Osteoblast (primary cell): Measurements from ENCODE around the gene HSPA1A. TPM values are rescaled to one million over a fixed set of nuclear protein-coding genes. Genes with fewer than 3 reads are reported as not detected.
"Not testable (repeated sequence)": the region's sequence is repeated elsewhere in the genome, so short reads cannot be mapped to it uniquely, and the experiment has no call there.

Experiments used
- DNase-seq: peaks from one replicate; pipeline ENCODE4 v3.0.0; 2011; ENCODE audit warnings: low spot score, mixed read lengths; ENCODE audit not compliant: insufficient read length; ENCODE audit errors: missing footprints
- H2AFZ ChIP-seq: 2 replicates; pipeline ENCODE4 v1.6.0; 2011; ENCODE audit warnings: mild to moderate bottlenecking, low read length
- H3K27ac ChIP-seq: 2 replicates; pipeline ENCODE4 v1.5.1; 2011; ENCODE audit warnings: mild to moderate bottlenecking, low read depth, low read length, moderate library complexity
- H3K27me3 ChIP-seq: 2 replicates; pipeline ENCODE4 v1.6.0; 2012; ENCODE audit warnings: mild to moderate bottlenecking, control low read depth, inconsistent platforms, low read length, moderate library complexity; ENCODE audit not compliant: insufficient read depth
- H3K36me3 ChIP-seq: 2 replicates; pipeline ENCODE4 v1.5.1; 2011; ENCODE audit warnings: mild to moderate bottlenecking, low read length, control low read depth, moderate library complexity; ENCODE audit not compliant: insufficient read depth
- H3K4me1 ChIP-seq: 2 replicates; pipeline ENCODE4 v1.5.1; 2011; ENCODE audit warnings: mild to moderate bottlenecking, low read length, control low read depth, moderate library complexity; ENCODE audit not compliant: insufficient read depth
- H3K4me2 ChIP-seq: 2 replicates; pipeline ENCODE4 v1.6.0; 2011; ENCODE audit warnings: mild to moderate bottlenecking, low read length; ENCODE audit not compliant: insufficient read depth
- H3K4me3 ChIP-seq: fragments of 200-600 bp; sonication (generic); 3 replicates; pipeline ENCODE4 v1.5.1; 2012; ENCODE audit warnings: mild to moderate bottlenecking, low read length, inconsistent platforms; ENCODE audit not compliant: insufficient read depth
- H3K79me2 ChIP-seq: 2 replicates; pipeline ENCODE4 v1.6.0; 2012; ENCODE audit warnings: mild to moderate bottlenecking, low read length, control low read depth, inconsistent platforms; ENCODE audit not compliant: insufficient read depth
- H3K9me3 ChIP-seq: 2 replicates; pipeline ENCODE4 v1.5.1; 2011; ENCODE audit warnings: low read depth, low read length, control low read depth
- H4K20me1 ChIP-seq: 2 replicates; pipeline ENCODE4 v1.6.0; 2012; ENCODE audit warnings: mild to moderate bottlenecking, low read length, control low read depth; ENCODE audit not compliant: insufficient read depth
- total RNA-seq: library from RNA; depleted of rRNA; stranded (reverse); fragments of >200 nt; gene quantifications from 2 replicates; pipeline ENCODE4 v1.2.3, GENCODE V29; 2012
- TF ChIP-seq, protein P1 (sequence below): IDR thresholded peaks from 2 replicates; pipeline ENCODE4 v1.5.1; 2011; ENCODE audit warnings: mild to moderate bottlenecking, low read depth, low read length, moderate library complexity; ENCODE audit errors: extremely low read depth

The HSPA1A gene
- total RNA-seq, 1 donor, result 36.9 TPM

DNA sequence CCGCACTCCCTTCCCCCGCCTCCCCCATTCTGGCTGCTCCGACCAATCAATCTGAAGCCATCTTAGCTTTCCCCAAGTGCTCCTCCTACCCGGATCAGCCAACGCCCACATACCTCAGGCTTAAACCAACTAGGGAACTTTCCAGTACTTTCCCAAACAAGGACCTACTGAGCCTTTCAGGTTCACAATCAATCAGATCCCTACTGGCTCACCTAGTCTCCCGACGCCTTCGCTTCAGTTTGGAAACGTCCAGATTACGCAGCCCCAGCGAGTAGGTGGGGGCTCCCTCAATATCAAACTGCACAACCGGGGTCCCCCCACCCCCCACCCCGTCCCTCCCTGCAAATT, 692 bp upstream of the HSPA1A start:
- Histone ChIP-seq H3K27me3 (no peaks in the 10 kb centered on the region), H3K4me3 (peak overlapping the region; percentile 75), H3K79me2 (peaks cover 4% of the 10 kb centered on the region), H3K4me2 (peak overlapping the region; percentile 84), H3K27ac (peak overlapping the region; percentile 76), H3K9me3 (no peaks in the 10 kb centered on the region), H3K36me3 (no peaks in the 10 kb centered on the region), H3K4me1 (peaks cover 25% of the 10 kb centered on the region), H2AFZ (peak overlapping the region; percentile 81), H4K20me1 (no peaks in the 10 kb centered on the region)
- peak; percentile 97 for DNase-seq
- TF ChIP-seq, protein P1, sequence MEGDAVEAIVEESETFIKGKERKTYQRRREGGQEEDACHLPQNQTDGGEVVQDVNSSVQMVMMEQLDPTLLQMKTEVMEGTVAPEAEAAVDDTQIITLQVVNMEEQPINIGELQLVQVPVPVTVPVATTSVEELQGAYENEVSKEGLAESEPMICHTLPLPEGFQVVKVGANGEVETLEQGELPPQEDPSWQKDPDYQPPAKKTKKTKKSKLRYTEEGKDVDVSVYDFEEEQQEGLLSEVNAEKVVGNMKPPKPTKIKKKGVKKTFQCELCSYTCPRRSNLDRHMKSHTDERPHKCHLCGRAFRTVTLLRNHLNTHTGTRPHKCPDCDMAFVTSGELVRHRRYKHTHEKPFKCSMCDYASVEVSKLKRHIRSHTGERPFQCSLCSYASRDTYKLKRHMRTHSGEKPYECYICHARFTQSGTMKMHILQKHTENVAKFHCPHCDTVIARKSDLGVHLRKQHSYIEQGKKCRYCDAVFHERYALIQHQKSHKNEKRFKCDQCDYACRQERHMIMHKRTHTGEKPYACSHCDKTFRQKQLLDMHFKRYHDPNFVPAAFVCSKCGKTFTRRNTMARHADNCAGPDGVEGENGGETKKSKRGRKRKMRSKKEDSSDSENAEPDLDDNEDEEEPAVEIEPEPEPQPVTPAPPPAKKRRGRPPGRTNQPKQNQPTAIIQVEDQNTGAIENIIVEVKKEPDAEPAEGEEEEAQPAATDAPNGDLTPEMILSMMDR, result no peak

DNA sequence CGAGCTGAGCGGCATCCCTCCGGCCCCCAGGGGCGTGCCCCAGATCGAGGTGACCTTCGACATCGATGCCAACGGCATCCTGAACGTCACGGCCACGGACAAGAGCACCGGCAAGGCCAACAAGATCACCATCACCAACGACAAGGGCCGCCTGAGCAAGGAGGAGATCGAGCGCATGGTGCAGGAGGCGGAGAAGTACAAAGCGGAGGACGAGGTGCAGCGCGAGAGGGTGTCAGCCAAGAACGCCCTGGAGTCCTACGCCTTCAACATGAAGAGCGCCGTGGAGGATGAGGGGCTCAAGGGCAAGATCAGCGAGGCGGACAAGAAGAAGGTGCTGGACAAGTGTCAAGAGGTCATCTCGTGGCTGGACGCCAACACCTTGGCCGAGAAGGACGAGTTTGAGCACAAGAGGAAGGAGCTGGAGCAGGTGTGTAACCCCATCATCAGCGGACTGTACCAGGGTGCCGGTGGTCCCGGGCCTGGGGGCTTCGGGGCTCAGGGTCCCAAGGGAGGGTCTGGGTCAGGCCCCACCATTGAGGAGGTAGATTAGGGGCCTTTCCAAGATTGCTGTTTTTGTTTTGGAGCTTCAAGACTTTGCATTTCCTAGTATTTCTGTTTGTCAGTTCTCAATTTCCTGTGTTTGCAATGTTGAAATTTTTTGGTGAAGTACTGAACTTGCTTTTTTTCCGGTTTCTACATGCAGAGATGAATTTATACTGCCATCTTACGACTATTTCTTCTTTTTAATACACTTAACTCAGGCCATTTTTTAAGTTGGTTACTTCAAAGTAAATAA, 2.0 kb downstream of the HSPA1A start:
- not testable (repeated sequence) for H3K79me2 ChIP-seq, H3K27ac ChIP-seq, H3K9me3 ChIP-seq, H3K27me3 ChIP-seq, H2AFZ ChIP-seq, H4K20me1 ChIP-seq, H3K36me3 ChIP-seq
- Histone ChIP-seq H3K4me2 (peak overlapping the region; percentile 85), H3K4me1 (peaks cover 27% of the 10 kb centered on the region), H3K4me3 (peak overlapping the region; percentile 67)
- DNase-seq, result peak; percentile 55
- TF ChIP-seq, protein P1, result peak; percentile 16

DNA sequence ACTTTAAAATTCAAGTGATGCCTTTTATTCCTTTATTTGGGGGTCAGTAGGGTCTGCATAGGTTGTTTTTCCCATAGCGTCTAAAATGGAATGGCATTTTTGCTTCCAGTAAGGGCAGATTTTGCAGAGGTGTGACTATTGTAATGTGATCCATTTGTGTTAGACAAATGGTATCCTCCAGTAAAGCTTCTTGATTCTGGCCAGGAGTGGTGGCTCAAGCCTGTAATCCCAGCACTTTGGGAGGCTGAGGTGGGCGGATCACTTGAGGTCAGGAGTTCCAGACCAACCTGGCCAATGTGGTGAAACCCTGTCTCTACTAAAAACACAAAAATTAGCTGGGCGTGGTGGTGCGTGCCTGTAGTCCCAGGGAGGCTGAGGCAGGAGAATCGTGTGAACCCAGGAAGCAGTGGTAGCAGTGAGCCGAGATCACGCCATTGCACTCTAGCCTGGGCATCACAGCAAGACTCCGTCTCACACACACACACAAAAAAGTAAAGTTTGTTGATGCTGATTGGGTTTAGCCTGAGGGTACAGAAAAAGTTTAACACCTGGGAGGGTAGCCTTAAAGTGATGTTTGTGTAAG, 2.7 kb downstream of the HSPA1A start:
- Histone ChIP-seq H3K4me3 (peak overlapping the region; percentile 67), H3K27ac (peak overlapping the region; percentile 12), H3K4me2 (peak overlapping the region; percentile 85), H3K4me1 (peaks cover 32% of the 10 kb centered on the region)
- H3K79me2 ChIP-seq, H3K27me3 ChIP-seq, H2AFZ ChIP-seq, H3K9me3 ChIP-seq, H4K20me1 ChIP-seq, H3K36me3 ChIP-seq: not testable (repeated sequence)
- DNase-seq, result peak; percentile 78

DNA sequence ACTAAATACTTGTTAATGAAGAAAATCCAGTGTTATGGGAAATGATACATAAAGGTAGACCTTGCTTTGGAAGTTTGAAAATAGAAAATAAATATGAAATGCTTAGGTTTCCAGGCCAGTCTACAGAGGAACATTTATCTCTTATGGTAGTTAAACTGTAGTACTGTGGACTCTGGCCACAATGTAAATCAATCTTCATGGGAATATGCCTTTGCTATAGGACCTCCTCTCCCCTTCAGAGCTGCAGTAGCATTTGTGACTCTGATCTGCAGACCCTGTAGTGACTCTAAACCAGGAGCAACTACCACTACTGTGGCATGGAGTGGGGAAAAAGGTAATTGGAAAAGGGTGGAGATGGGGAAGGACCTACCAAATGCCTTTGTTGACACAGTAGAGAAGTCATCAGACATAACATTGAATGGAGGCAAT, 4.5 kb downstream of the HSPA1A start:
- no peaks in the 10 kb centered on the region for H4K20me1 ChIP-seq
- no peak for DNase-seq
- no peak overlapping the region for H3K4me3 ChIP-seq
- H3K9me3 ChIP-seq, result no peaks in the 10 kb centered on the region
- no peak overlapping the region for H2AFZ ChIP-seq
- peaks cover 4% of the 10 kb centered on the region for H3K79me2 ChIP-seq
- TF ChIP-seq, protein P1, result no peak
- no peaks in the 10 kb centered on the region for H3K27me3 ChIP-seq
- no peak overlapping the region for H3K4me2 ChIP-seq
- peaks cover 23% of the 10 kb centered on the region for H3K4me1 ChIP-seq
- no peaks in the 10 kb centered on the region for H3K36me3 ChIP-seq
- no peak overlapping the region for H3K27ac ChIP-seq

DNA sequence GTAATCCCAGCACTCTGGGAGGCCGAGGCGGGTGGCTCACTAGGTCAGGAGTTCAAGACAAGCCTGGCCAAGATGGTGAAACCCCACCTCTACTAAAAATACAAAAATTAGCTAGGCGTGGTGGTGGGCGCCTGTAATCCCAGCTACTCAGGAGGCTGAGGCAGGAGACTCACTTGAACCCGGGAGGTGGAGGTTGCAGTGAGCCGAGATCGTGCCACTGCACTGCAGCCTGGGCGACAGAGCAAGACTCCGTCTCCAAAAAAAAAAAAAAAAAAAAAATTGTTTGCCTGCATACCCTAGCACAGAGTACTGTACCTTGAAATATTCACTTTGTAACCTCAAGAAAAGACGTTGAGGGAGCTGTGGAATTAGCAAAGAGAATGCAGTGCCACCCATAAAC, 5.1 kb downstream of the HSPA1A start:
- not testable (repeated sequence) for H3K79me2 ChIP-seq, H3K27me3 ChIP-seq, H3K27ac ChIP-seq, H3K9me3 ChIP-seq, H3K4me3 ChIP-seq, H3K36me3 ChIP-seq, H3K4me2 ChIP-seq, DNase-seq, H4K20me1 ChIP-seq, H2AFZ ChIP-seq
- H3K4me1 ChIP-seq, result peaks cover 23% of the 10 kb centered on the region
